GM23248 (cell line): ENCODE data around the gene NASP.

Source experiments
- EZH2 ChIP-seq: fragments of 200-600 bp; sonication (generic); IDR thresholded peaks from 2 replicates; pipeline ENCODE4 v1.6.1; 2018; ENCODE audit warnings: antibody characterized with exemption, mild to moderate bottlenecking; ENCODE audit not compliant: insufficient read depth, poor library complexity, severe bottlenecking
- EZH2phosphoT487 ChIP-seq: fragments of 200-600 bp; sonication (generic); IDR thresholded peaks from 2 replicates; pipeline ENCODE4 v1.6.1; 2018; ENCODE audit warnings: antibody characterized with exemption, moderate library complexity, mild to moderate bottlenecking, low read depth; ENCODE audit not compliant: insufficient read depth

DNA sequence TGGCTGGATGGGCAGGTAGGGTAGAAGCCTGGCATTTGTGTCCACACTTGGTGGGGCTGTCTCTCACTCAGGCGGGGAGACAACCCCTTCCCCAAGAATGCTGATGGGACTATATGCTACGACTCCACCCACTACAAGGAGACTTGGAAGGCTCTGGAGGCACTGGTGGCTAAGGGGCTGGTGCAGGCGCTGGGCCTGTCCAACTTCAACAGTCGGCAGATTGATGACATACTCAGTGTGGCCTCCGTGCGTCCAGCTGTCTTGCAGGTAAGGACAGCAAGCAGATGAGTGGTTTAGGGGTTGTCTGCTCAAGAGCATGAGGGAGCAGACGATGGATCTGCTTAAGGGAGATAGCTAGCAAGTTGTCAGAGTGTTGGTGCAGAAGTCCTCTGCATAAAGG, 15.9 kb upstream of the NASP start:
- TF ChIP-seq EZH2 (no peak), EZH2phosphoT487 (no peak)
